Measurements from ENCODE around the gene SNPH. TPM values are rescaled to one million over a fixed set of nuclear protein-coding genes. Genes with fewer than 3 reads are reported as not detected.

SNPH gene
- total RNA-seq, 1 experiment from 2014 or later, result 21.4 TPM

GRCh38 chr20:1345030-1345755 lies 79.1 kb downstream of the SNPH start:
- no peak for DNase-seq
- H3K79me2 ChIP-seq (ENCODE audit: low read length), result 0 out of 2 replicates have a peak, but pooled peaks cover 4% of the 10 kb centered on the region
- POLR2A ChIA-PET (ENCODE audit: unreplicated experiment), result interaction anchor here (0.6 kb wide), 1 partner anchor 69 kb away, joined by 5 read pairs; no protein-coding TSS in a partner anchor
- H3K4me1 ChIP-seq (ENCODE audit: insufficient read depth, low read length), result peaks cover 21% of the 10 kb centered on the region; the same call in 1 of the 2 replicates
- no peak for ATAC-seq
- BruUV-seq (replicated peaks), result no TSS peak
- intact Hi-C loops (cut with micrococcal nuclease), result no loop called here
- H3K27me3 ChIP-seq (ENCODE audit: low read length), result no peaks in the 10 kb centered on the region
- H3F3A ChIP-seq (ENCODE audit: low read length, unreplicated experiment), result peaks cover 5% of the 10 kb centered on the region
- no peaks in the 10 kb centered on the region for H4K20me1 ChIP-seq (ENCODE audit: low read length)
- no peaks in the 10 kb centered on the region for H3K9me3 ChIP-seq (ENCODE audit: low read length)
- no peak overlapping the region for H3K4me2 ChIP-seq (ENCODE audit: low read length)
- H3K4me3 ChIP-seq (ENCODE audit: low read length), result no peak overlapping the region
- H3K36me3 ChIP-seq (ENCODE audit: low read depth, low read length), result 0 out of 2 replicates have a peak, but pooled peaks cover 2% of the 10 kb centered on the region
- no peak overlapping the region for H2AFZ ChIP-seq (ENCODE audit: low read length)
- H3K9me2 ChIP-seq (replicated peaks; ENCODE audit: low read length), result no peaks in the 10 kb centered on the region
- no peak overlapping the region for H3K9ac ChIP-seq (ENCODE audit: low read length)
- TF ChIP-seq EZH2 (IDR thresholded peaks at IDR 0.05; ENCODE audit: low read length, unreplicated experiment), result no peak
- TF ChIP-seq CTCF (conservative IDR thresholded peaks at IDR 0.05; ENCODE audit: low read depth, low read length), result no peak
- TF ChIP-seq EZH2phosphoT487 (IDR thresholded peaks at IDR 0.05; ENCODE audit: borderline replicate concordance, low read length), result no peak
- no peak overlapping the region for H3K27ac ChIP-seq (ENCODE audit: low read length)
- CTCF ChIA-PET, result no interaction called here

- no peak for DNase-seq
Measured at GRCh38 chr20:1345756-1346093, 79.6 kb downstream of the SNPH start.

GRCh38 chr20:1346315-1346969 lies 80.3 kb downstream of the SNPH start:
- no peak for DNase-seq
- H3K4me3 ChIP-seq (ENCODE audit: low read length), result no peak overlapping the region
- CTCF ChIA-PET, result interaction anchor here (0.7 kb wide), 1 partner anchor 157 kb away, joined by 3 read pairs; no protein-coding TSS in a partner anchor

More at GRCh38 chr20:1345756-1346093, 79.6 kb downstream of the SNPH start:
- H3K4me1 ChIP-seq (ENCODE audit: insufficient read depth, low read length), result peaks cover 21% of the 10 kb centered on the region; the same call in 1 of the 2 replicates
- no peak for TF ChIP-seq EZH2 (IDR thresholded peaks at IDR 0.05; ENCODE audit: low read length, unreplicated experiment)
- no peak overlapping the region for H2AFZ ChIP-seq (ENCODE audit: low read length)
- H3K9me2 ChIP-seq (replicated peaks; ENCODE audit: low read length), result no peaks in the 10 kb centered on the region
- H3K27ac ChIP-seq (ENCODE audit: low read length), result no peak overlapping the region
- no peak overlapping the region for H3K4me2 ChIP-seq (ENCODE audit: low read length)
- H3K36me3 ChIP-seq (ENCODE audit: low read depth, low read length), result 0 out of 2 replicates have a peak, but pooled peaks cover 5% of the 10 kb centered on the region
- no peaks in the 10 kb centered on the region for H3K27me3 ChIP-seq (ENCODE audit: low read length)
- H3K4me3 ChIP-seq (ENCODE audit: low read length), result no peak overlapping the region
- no peak overlapping the region for H3K9ac ChIP-seq (ENCODE audit: low read length)
- H4K20me1 ChIP-seq (ENCODE audit: low read length), result no peaks in the 10 kb centered on the region
- BruUV-seq (replicated peaks), result no TSS peak
- ATAC-seq, result peak; percentile 18; the same call in 1 of the 2 replicates
- no peaks in the 10 kb centered on the region for H3K9me3 ChIP-seq (ENCODE audit: low read length)
- CTCF ChIA-PET, result interaction anchor here (0.7 kb wide), 1 partner anchor 158 kb away, joined by 3 read pairs; no protein-coding TSS in a partner anchor
- intact Hi-C loops (cut with micrococcal nuclease), result no loop called here
- POLR2A ChIA-PET (ENCODE audit: unreplicated experiment), result interaction anchor here (0.6 kb wide), 1 partner anchor 69 kb away, joined by 5 read pairs; no protein-coding TSS in a partner anchor
- H3K79me2 ChIP-seq (ENCODE audit: low read length), result peaks cover 4% of the 10 kb centered on the region; the same call in 1 of the 2 replicates
- H3F3A ChIP-seq (ENCODE audit: low read length, unreplicated experiment), result peaks cover 5% of the 10 kb centered on the region

More at GRCh38 chr20:1346315-1346969, 80.3 kb downstream of the SNPH start:
- TF ChIP-seq EZH2phosphoT487 (IDR thresholded peaks at IDR 0.05; ENCODE audit: borderline replicate concordance, low read length) (no peak), EZH2 (IDR thresholded peaks at IDR 0.05; ENCODE audit: low read length, unreplicated experiment) (no peak), CTCF (conservative IDR thresholded peaks at IDR 0.05; ENCODE audit: low read depth, low read length) (no peak)
- no peaks in the 10 kb centered on the region for H3K27me3 ChIP-seq (ENCODE audit: low read length)
- H3F3A ChIP-seq (ENCODE audit: low read length, unreplicated experiment), result no peaks in the 10 kb centered on the region
- no peaks in the 10 kb centered on the region for H3K9me3 ChIP-seq (ENCODE audit: low read length)
- H3K9me2 ChIP-seq (replicated peaks; ENCODE audit: low read length), result no peaks in the 10 kb centered on the region
- H3K4me2 ChIP-seq (ENCODE audit: low read length), result no peak overlapping the region
- H2AFZ ChIP-seq (ENCODE audit: low read length), result no peak overlapping the region
- POLR2A ChIA-PET (ENCODE audit: unreplicated experiment), result no interaction called here
- H3K9ac ChIP-seq (ENCODE audit: low read length), result no peak overlapping the region
- no peak for ATAC-seq
- peaks cover 21% of the 10 kb centered on the region; the same call in 1 of the 2 replicates for H3K4me1 ChIP-seq (ENCODE audit: insufficient read depth, low read length)
- no peaks in the 10 kb centered on the region for H4K20me1 ChIP-seq (ENCODE audit: low read length)
- H3K79me2 ChIP-seq (ENCODE audit: low read length), result peaks cover 4% of the 10 kb centered on the region; the same call in 1 of the 2 replicates
- intact Hi-C loops (cut with micrococcal nuclease), result no loop called here
- BruUV-seq (replicated peaks), result no TSS peak
- peaks cover 10% of the 10 kb centered on the region for H3K36me3 ChIP-seq (ENCODE audit: low read depth, low read length)
- no peak overlapping the region for H3K27ac ChIP-seq (ENCODE audit: low read length)
